HEK293T (cell line): Measurements from ENCODE around the gene ZER1.

ENCODE experiments used
- ARNT ChIP-seq: fragments of 450-650 bp; IDR thresholded peaks from 2 replicates; pipeline ENCODE4 v1.6.1; 2017; ENCODE audit warnings: mild to moderate bottlenecking
- BHLHE40 ChIP-seq: fragments of 450-650 bp; IDR thresholded peaks from 2 replicates; pipeline ENCODE4 v1.6.1; 2016; ENCODE audit warnings: mild to moderate bottlenecking, moderate library complexity, borderline replicate concordance
- ELF4 ChIP-seq: fragments of 450-650 bp; IDR thresholded peaks from 2 replicates; pipeline ENCODE4 v1.6.1; 2017; ENCODE audit warnings: antibody characterized with exemption
- HDGF ChIP-seq: fragments of 450-650 bp; IDR thresholded peaks from 2 replicates; pipeline ENCODE4 v1.6.1; 2017; ENCODE audit warnings: antibody characterized with exemption, borderline replicate concordance
- L3MBTL2 ChIP-seq: fragments of 450-650 bp; conservative IDR thresholded peaks from 2 replicates; pipeline ENCODE4 v1.6.1; 2016; ENCODE audit warnings: mild to moderate bottlenecking
- NFRKB ChIP-seq: fragments of 450-650 bp; IDR thresholded peaks from 2 replicates; pipeline ENCODE4 v1.6.1; 2016; ENCODE audit warnings: mild to moderate bottlenecking, moderate library complexity
- SP1 ChIP-seq: fragments of 450-650 bp; IDR thresholded peaks from 2 replicates; pipeline ENCODE4 v1.6.1; 2017
- SUZ12 ChIP-seq: fragments of 450-650 bp; IDR thresholded peaks from 2 replicates; pipeline ENCODE4 v1.6.1; 2016; ENCODE audit warnings: mild to moderate bottlenecking
- ZNF384 ChIP-seq: fragments of 450-650 bp; IDR thresholded peaks from 2 replicates; pipeline ENCODE4 v1.6.1; 2016
- TF ChIP-seq, protein P1 (sequence below): fragments of 450-650 bp; IDR thresholded peaks from 2 replicates; pipeline ENCODE4 v1.6.1; 2016

- TF ChIP-seq, protein P1, sequence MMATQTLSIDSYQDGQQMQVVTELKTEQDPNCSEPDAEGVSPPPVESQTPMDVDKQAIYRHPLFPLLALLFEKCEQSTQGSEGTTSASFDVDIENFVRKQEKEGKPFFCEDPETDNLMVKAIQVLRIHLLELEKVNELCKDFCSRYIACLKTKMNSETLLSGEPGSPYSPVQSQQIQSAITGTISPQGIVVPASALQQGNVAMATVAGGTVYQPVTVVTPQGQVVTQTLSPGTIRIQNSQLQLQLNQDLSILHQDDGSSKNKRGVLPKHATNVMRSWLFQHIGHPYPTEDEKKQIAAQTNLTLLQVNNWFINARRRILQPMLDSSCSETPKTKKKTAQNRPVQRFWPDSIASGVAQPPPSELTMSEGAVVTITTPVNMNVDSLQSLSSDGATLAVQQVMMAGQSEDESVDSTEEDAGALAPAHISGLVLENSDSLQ: no peak
- TF ChIP-seq ZNF384: no peak
- TF ChIP-seq HDGF: no peak
- TF ChIP-seq ARNT: no peak
- TF ChIP-seq SUZ12: no peak
- TF ChIP-seq ELF4: no peak
- TF ChIP-seq SP1: no peak
- TF ChIP-seq L3MBTL2: no peak
- no peak for TF ChIP-seq BHLHE40
- TF ChIP-seq NFRKB: no peak
Measured at GRCh38 chr9:128723352-128723865, 48.3 kb downstream of the ZER1 start.
